PC-9 (cell line): ENCODE results near the gene ERP27. TPM values are rescaled to one million over a fixed set of nuclear protein-coding genes. Genes with fewer than 3 reads are reported as not detected.

Experiments used
- BruUV-seq: library from RNA; stranded (reverse); fragments of 400-500 nt; replicated peaks from 2 replicates; lab custom pipeline; 2021; lab: Mats Ljungman, UMichigan
- CTCF ChIA-PET: fragments of 300-600 bp; sonication (Branson Sonifier 250); formaldehyde crosslinking; loops from one replicate; lab custom pipeline; 2022; ENCODE audit warnings: antibody characterized with exemption; lab: Charles Lee
- POLR2A ChIA-PET: fragments of 300-600 bp; sonication (Branson Sonifier 250); formaldehyde crosslinking; loops from one replicate; lab custom pipeline; 2022; ENCODE audit warnings: antibody characterized with exemption; ENCODE audit not compliant: unreplicated experiment; lab: Charles Lee
- DNase-seq, 2 experiments: peaks; one replicate each; pipeline versions ENCODE4 v3.0.0 to v3.0.0-alpha.2; 2015 to 2022; ENCODE audit warnings: mixed read lengths in 1 of 2
- H2AFZ ChIP-seq: fragments of 200-600 bp; sonication (generic); 2 replicates; pipeline ENCODE4 v1.8.1; 2017; ENCODE audit warnings: antibody characterized with exemption
- H3F3A ChIP-seq: fragments of 200-600 bp; sonication (generic); 2 replicates; pipeline ENCODE4 v1.8.1; 2017; ENCODE audit warnings: antibody characterized with exemption, mild to moderate bottlenecking, low read depth; ENCODE audit not compliant: insufficient read depth
- H3K27ac ChIP-seq: fragments of 200-600 bp; sonication (generic); 2 replicates; pipeline ENCODE4 v1.6.1; 2016; ENCODE audit warnings: mixed run types
- H3K27me3 ChIP-seq: fragments of 200-600 bp; sonication (generic); 2 replicates; pipeline ENCODE4 v1.6.1; 2016; ENCODE audit warnings: low read depth, mixed run types; ENCODE audit not compliant: insufficient read depth
- H3K36me3 ChIP-seq: fragments of 200-600 bp; sonication (generic); 2 replicates; pipeline ENCODE4 v1.6.1; 2016; ENCODE audit warnings: low read depth, mixed run types
- H3K4me1 ChIP-seq: fragments of 200-600 bp; sonication (generic); replicated peaks from 2 replicates; pipeline ENCODE4 v1.6.1; 2016; ENCODE audit warnings: mixed run types; ENCODE audit not compliant: insufficient read depth
- H3K4me2 ChIP-seq: fragments of 200-600 bp; sonication (generic); 2 replicates; pipeline ENCODE4 v1.6.1; 2017; ENCODE audit warnings: mixed run types
- H3K4me3 ChIP-seq: fragments of 200-600 bp; sonication (generic); 2 replicates; pipeline ENCODE4 v1.6.1; 2016; ENCODE audit warnings: mixed run types
- H3K79me2 ChIP-seq: fragments of 200-600 bp; sonication (generic); 2 replicates; pipeline ENCODE4 v1.6.1; 2017; ENCODE audit warnings: low read depth, mixed run types
- H3K9me2 ChIP-seq: fragments of 200-600 bp; sonication (generic); 2 replicates; pipeline ENCODE4 v1.8.1; 2017; ENCODE audit warnings: mild to moderate bottlenecking; ENCODE audit not compliant: insufficient read depth
- H3K9me3 ChIP-seq: fragments of 200-600 bp; sonication (generic); 2 replicates; pipeline ENCODE4 v1.8.1; 2016; ENCODE audit warnings: low read depth; ENCODE audit not compliant: insufficient read depth
- H4K20me1 ChIP-seq: fragments of 200-600 bp; sonication (generic); 2 replicates; pipeline ENCODE4 v1.8.1; 2017; ENCODE audit not compliant: insufficient read depth
- EZH2 ChIP-seq: fragments of 200-600 bp; sonication (generic); IDR thresholded peaks from 2 replicates; pipeline ENCODE4 v1.8.0; 2017; ENCODE audit warnings: antibody characterized with exemption, low read depth
- intact Hi-C: fragments of 100-400 bp; cut with micrococcal nuclease; formaldehyde crosslinking; loops from one replicate; pipeline ENCODE4 v1.10.0; 2022; ENCODE audit not compliant: unreplicated experiment
- total RNA-seq: library from RNA; stranded (reverse); gene quantifications from 2 replicates; pipeline ENCODE4 v1.2.3, GENCODE V29; 2021
- TF ChIP-seq, protein P1 (sequence below): fragments of 200-600 bp; sonication (generic); conservative IDR thresholded peaks from 2 replicates; pipeline ENCODE4 v1.6.1; 2017; ENCODE audit warnings: mixed run types, antibody characterized with exemption, mild to moderate bottlenecking, moderate library complexity

The ERP27 gene
- total RNA-seq, 1 experiment from 2014 or later: 33.4 TPM

DNA sequence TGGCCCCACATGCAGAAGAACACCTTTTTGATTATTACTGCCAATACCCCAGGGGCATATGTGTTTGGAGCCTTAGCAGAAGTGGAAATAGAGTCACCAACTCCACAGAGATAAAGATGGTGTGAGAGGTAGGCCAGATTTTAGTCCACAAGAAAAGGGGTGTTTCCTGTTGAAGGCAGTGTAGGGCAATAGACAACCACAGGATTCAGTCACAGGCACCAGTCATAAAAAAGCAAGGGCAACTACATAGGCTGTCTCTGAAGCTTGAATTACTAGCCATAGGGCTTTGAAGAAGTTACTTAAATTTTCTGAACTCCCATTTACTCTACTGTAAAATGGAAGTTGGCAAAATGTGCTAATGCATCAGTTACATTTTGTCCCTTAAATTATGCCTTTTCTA, 18.9 kb downstream of the ERP27 start:
- POLR2A ChIA-PET: no interaction called here
- Histone ChIP-seq H3F3A (no peaks in the 10 kb centered on the region), H3K9me2 (no peaks in the 10 kb centered on the region), H3K27ac (no peak overlapping the region), H3K4me2 (no peak overlapping the region), H3K4me1 (no peaks in the 10 kb centered on the region), H3K27me3 (no peaks in the 10 kb centered on the region), H3K9me3 (peaks cover 11% of the 10 kb centered on the region; the same call in 1 of the 2 replicates), H3K4me3 (no peak overlapping the region), H2AFZ (no peak overlapping the region), H3K36me3 (no peaks in the 10 kb centered on the region), H3K79me2 (no peaks in the 10 kb centered on the region), H4K20me1 (no peaks in the 10 kb centered on the region)
- BruUV-seq: no TSS peak
- DNase-seq: no peak
- TF ChIP-seq EZH2: no peak
- TF ChIP-seq, protein P1, sequence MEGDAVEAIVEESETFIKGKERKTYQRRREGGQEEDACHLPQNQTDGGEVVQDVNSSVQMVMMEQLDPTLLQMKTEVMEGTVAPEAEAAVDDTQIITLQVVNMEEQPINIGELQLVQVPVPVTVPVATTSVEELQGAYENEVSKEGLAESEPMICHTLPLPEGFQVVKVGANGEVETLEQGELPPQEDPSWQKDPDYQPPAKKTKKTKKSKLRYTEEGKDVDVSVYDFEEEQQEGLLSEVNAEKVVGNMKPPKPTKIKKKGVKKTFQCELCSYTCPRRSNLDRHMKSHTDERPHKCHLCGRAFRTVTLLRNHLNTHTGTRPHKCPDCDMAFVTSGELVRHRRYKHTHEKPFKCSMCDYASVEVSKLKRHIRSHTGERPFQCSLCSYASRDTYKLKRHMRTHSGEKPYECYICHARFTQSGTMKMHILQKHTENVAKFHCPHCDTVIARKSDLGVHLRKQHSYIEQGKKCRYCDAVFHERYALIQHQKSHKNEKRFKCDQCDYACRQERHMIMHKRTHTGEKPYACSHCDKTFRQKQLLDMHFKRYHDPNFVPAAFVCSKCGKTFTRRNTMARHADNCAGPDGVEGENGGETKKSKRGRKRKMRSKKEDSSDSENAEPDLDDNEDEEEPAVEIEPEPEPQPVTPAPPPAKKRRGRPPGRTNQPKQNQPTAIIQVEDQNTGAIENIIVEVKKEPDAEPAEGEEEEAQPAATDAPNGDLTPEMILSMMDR: no peak
- CTCF ChIA-PET: no interaction called here
- intact Hi-C loops: no loop called here

DNA sequence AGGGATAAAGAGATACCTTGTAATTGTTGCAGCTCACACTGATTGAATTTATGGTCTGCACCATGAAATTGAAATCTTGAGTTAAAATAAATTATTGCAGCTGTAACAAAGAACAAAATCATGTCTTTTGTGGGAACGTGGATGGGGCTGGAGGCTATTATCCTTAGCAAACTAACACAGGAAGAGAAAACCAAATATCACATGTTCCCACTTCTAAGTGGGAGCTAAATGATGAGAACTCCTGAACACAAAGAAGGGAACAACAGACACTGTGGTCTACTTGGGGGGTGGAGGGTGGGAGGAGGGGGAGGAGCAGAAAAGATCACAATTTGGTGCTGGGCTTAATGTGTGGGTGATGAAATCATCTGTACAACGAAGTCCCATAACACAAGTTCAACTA, 22.6 kb downstream of the ERP27 start:
- TF ChIP-seq, protein P1: no peak
- no peak for TF ChIP-seq EZH2
- H3K27me3 ChIP-seq: no peaks in the 10 kb centered on the region
- H3K79me2 ChIP-seq: no peaks in the 10 kb centered on the region
- no peak overlapping the region for H3K4me3 ChIP-seq
- H3K4me2 ChIP-seq: no peak overlapping the region
- no peak overlapping the region for H3K27ac ChIP-seq
- H3K9me2 ChIP-seq: no peaks in the 10 kb centered on the region
- intact Hi-C loops: no loop called here
- POLR2A ChIA-PET: no interaction called here
- no TSS peak for BruUV-seq
- H3K4me1 ChIP-seq: peaks cover 20% of the 10 kb centered on the region
- H3K36me3 ChIP-seq: no peaks in the 10 kb centered on the region
- no peak for DNase-seq
- H2AFZ ChIP-seq: no peak overlapping the region
- no peaks in the 10 kb centered on the region for H4K20me1 ChIP-seq
- peaks cover 14% of the 10 kb centered on the region; the same call in 1 of the 2 replicates for H3F3A ChIP-seq
- CTCF ChIA-PET: no interaction called here
- H3K9me3 ChIP-seq: 0 out of 2 replicates have a peak, but pooled peaks cover 7% of the 10 kb centered on the region

DNA sequence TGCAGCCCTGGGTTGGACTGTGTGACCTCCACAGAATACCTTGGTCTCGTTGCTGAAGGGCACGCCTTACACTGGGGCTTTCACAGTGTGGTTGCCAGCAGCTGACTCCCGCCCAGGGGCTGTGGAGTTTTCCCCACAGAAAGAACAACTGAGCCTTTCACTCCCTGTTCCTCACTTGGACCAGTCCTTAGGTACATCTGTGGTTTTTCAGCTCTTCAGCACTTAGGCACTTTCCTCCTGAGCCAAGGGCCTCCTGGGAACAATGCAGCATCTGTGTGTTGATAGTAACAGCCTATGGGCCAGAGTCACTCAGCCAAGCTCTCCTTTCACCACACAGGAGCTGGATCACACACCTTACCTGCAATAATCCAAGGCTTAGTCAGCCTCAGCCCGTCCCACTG, 25.0 kb downstream of the ERP27 start:
- H3K4me1 ChIP-seq: peaks cover 32% of the 10 kb centered on the region
- no peaks in the 10 kb centered on the region for H3K27me3 ChIP-seq
- no peaks in the 10 kb centered on the region for H3K9me2 ChIP-seq
- H3K79me2 ChIP-seq: no peaks in the 10 kb centered on the region
- DNase-seq: peak; percentile 62 to 79
- intact Hi-C loops: no loop called here
- TF ChIP-seq EZH2: no peak
- TF ChIP-seq, protein P1: no peak
- POLR2A ChIA-PET: interaction anchor here (0.6 to 0.7 kb wide), 3 partner anchors 136 to 695 kb away, joined by 3 to 4 read pairs (median 3); no protein-coding TSS in a partner anchor
- BruUV-seq: no TSS peak
- peak overlapping the region; percentile 31 for H3K4me2 ChIP-seq
- peak overlapping the region; percentile 43 for H3K27ac ChIP-seq
- H2AFZ ChIP-seq: no peak overlapping the region
- H3F3A ChIP-seq: peaks cover 25% of the 10 kb centered on the region; the same call in 1 of the 2 replicates
- peaks cover 13% of the 10 kb centered on the region; the same call in 1 of the 2 replicates for H3K9me3 ChIP-seq
- CTCF ChIA-PET: interaction anchor here (1.4 kb wide), 1 partner anchor 27 kb away, joined by 3 read pairs; no protein-coding TSS in a partner anchor
- no peaks in the 10 kb centered on the region for H4K20me1 ChIP-seq
- no peaks in the 10 kb centered on the region for H3K36me3 ChIP-seq
- H3K4me3 ChIP-seq: no peak overlapping the region
